Esophagus muscularis mucosa (tissue), 4 donors: ENCODE results near the gene GLP2R. TPM values are rescaled to one million over a fixed set of nuclear protein-coding genes. Genes with fewer than 3 reads are reported as not detected.
A peak's percentile ranks its signal among the peaks of the same experiment; 100 is the strongest.

ENCODE experiments used
- DNase-seq: peaks from one replicate; pipeline ENCODE4 v3.0.0-alpha.2; 2017; ENCODE audit errors: extremely low spot score
- H3K27ac ChIP-seq, 4 donors: fragments of 200-600 bp; sonication (generic); replicated peaks in 1 of 4; 1 replicate in 3 of 4; 2 replicates in 1 of 4; pipeline ENCODE4 v1.5.1; 2016 to 2019; ENCODE audit warnings: mild to moderate bottlenecking in 1 of 4
- H3K27me3 ChIP-seq, 4 donors: fragments of 200-600 bp; sonication (generic); one replicate each; pipeline versions ENCODE4 v1.5.1 to v1.6.0; 2016 to 2019
- H3K36me3 ChIP-seq, 4 donors: fragments of 200-600 bp; sonication (generic); one replicate each; pipeline ENCODE4 v1.5.1; 2016 to 2019
- H3K4me1 ChIP-seq, 4 donors: fragments of 200-600 bp; sonication (generic); one replicate each; pipeline ENCODE4 v1.5.1; 2016 to 2019
- H3K4me3 ChIP-seq, 4 donors: fragments of 200-600 bp; sonication (generic); 1 replicate in 2 of 4; 2 replicates in 2 of 4; pipeline ENCODE4 v1.5.1; 2016 to 2019; ENCODE audit warnings: mild to moderate bottlenecking in 4 of 4, moderate library complexity in 1 of 4
- H3K9me3 ChIP-seq, 4 donors: fragments of 200-600 bp; sonication (generic); 1 replicate in 3 of 4; 2 replicates in 1 of 4; pipeline ENCODE4 v1.5.1; 2016 to 2019
- CTCF ChIP-seq, 3 experiments: fragments of 200-600 bp in 2 of 3; fragments of 450-650 bp in 1 of 3; sonication (generic) in 2 of 3; IDR thresholded peaks; one replicate each; pipeline ENCODE4 v1.5.1; 2017 to 2019; ENCODE audit warnings: antibody characterized with exemption in 3 of 3, mild to moderate bottlenecking in 2 of 3, moderate library complexity in 1 of 3
- EP300 ChIP-seq: sonication (generic); formaldehyde crosslinking; IDR thresholded peaks from one replicate; pipeline ENCODE4 v1.6.1; 2017; ENCODE audit warnings: antibody characterized with exemption
- POLR2A ChIP-seq: fragments of 450-650 bp; IDR thresholded peaks from one replicate; pipeline ENCODE4 v1.6.1; 2017; ENCODE audit warnings: antibody characterized with exemption, moderate library complexity, mild to moderate bottlenecking, low read depth
- POLR2AphosphoS5 ChIP-seq, 2 donors: sonication (generic); formaldehyde crosslinking; IDR thresholded peaks; one replicate each; pipeline ENCODE4 v1.6.1; 2017; ENCODE audit warnings: antibody characterized with exemption in 2 of 2
- WGBS: methylation state at CpG from one replicate; pipeline ENCODE4 v1.1.5; 2018; 5-methylcytosine and 5-hydroxymethylcytosine counted together
- intact Hi-C: fragments of 100-400 bp; cut with DNase I; formaldehyde crosslinking; loops from one replicate; pipeline ENCODE4 v1.15.1; 2023
- total RNA-seq, 4 donors: library from RNA; depleted of rRNA; stranded (reverse); fragments of >200 nt; gene quantifications; one replicate each; pipeline versions ENCODE4 v1.1.0 to v1.2.1, GENCODE V29; 2016

GLP2R gene
- total RNA-seq, 4 donors from 2014 or later: 9.1 to 16.6 (median 14.6) TPM

GRCh38 chr17:9842057-9842758 is 16.5 kb downstream of the GLP2R start:
- no peak for DNase-seq
- Histone ChIP-seq H3K4me1 (peaks cover 41 to 76% (median 70%) of the 10 kb centered on the region in 4 donors), H3K9me3 (no peaks in the 10 kb centered on the region), H3K27me3 (no peaks in the 10 kb centered on the region), H3K27ac (peak overlapping the region; percentile 80 to 90 (median 89)), H3K36me3 (no peaks in the 10 kb centered on the region), H3K4me3 (peak overlapping the region in 3 of 4 donors; percentile 20 to 32 (median 23))
- TF ChIP-seq CTCF (IDR thresholded peaks at IDR 0.05): no peak
- TF ChIP-seq POLR2AphosphoS5 (IDR thresholded peaks at IDR 0.05): peak; percentile 64 to 75
- 28% methylated on average over 14 of the region's 14 CpGs for WGBS
- intact Hi-C loops: no loop called here

GRCh38 chr17:9843152-9844010 is 17.7 kb downstream of the GLP2R start:
- Histone ChIP-seq H3K36me3 (no peaks in the 10 kb centered on the region), H3K4me1 (peaks cover 30 to 64% (median 59%) of the 10 kb centered on the region in 4 donors), H3K27me3 (no peaks in the 10 kb centered on the region), H3K9me3 (no peaks in the 10 kb centered on the region), H3K27ac (peak overlapping the region; percentile 80 to 90 (median 89)), H3K4me3 (no peak overlapping the region)
- 78% methylated on average over 14 of the region's 14 CpGs for WGBS
- no peak for DNase-seq
- intact Hi-C loops: no loop called here
- TF ChIP-seq POLR2A (no peak), POLR2AphosphoS5 (IDR thresholded peaks at IDR 0.05) (peak in 1 of 2 donors; percentile 34), EP300 (no peak)

- Histone ChIP-seq H3K4me3 (no peak overlapping the region), H3K36me3 (no peaks in the 10 kb centered on the region), H3K9me3 (no peaks in the 10 kb centered on the region), H3K4me1 (peaks cover 26 to 57% (median 51%) of the 10 kb centered on the region in 4 donors), H3K27ac (peak overlapping the region in 1 of 4 donors; percentile 88), H3K27me3 (no peaks in the 10 kb centered on the region)
- intact Hi-C loops: no loop called here
- 77% methylated on average over 8 of the region's 8 CpGs for WGBS
- no peak for TF ChIP-seq POLR2A
- TF ChIP-seq POLR2AphosphoS5 (IDR thresholded peaks at IDR 0.05): no peak
- TF ChIP-seq CTCF (IDR thresholded peaks at IDR 0.05): no peak
- TF ChIP-seq EP300: no peak
- DNase-seq: no peak
Measured at GRCh38 chr17:9844153-9844552, 18.4 kb downstream of the GLP2R start.

- no peaks in the 10 kb centered on the region for H3K9me3 ChIP-seq
- H3K36me3 ChIP-seq: no peaks in the 10 kb centered on the region
- no peak for DNase-seq
- no peak for TF ChIP-seq EP300
- TF ChIP-seq POLR2AphosphoS5 (IDR thresholded peaks at IDR 0.05): no peak
- no peak for TF ChIP-seq POLR2A
- no peak for TF ChIP-seq CTCF (IDR thresholded peaks at IDR 0.05)
- no peak overlapping the region for H3K4me3 ChIP-seq
- H3K4me1 ChIP-seq: peaks cover 26 to 45% (median 40%) of the 10 kb centered on the region in 4 donors
- no peaks in the 10 kb centered on the region for H3K27me3 ChIP-seq
- intact Hi-C loops: no loop called here
- WGBS: 81% methylated on average over 4 of the region's 4 CpGs
- no peak overlapping the region for H3K27ac ChIP-seq
Measured at GRCh38 chr17:9845306-9845705, 19.6 kb downstream of the GLP2R start.

- 98% methylated on average over 5 of the region's 5 CpGs for WGBS
- TF ChIP-seq POLR2AphosphoS5 (IDR thresholded peaks at IDR 0.05) (no peak), EP300 (no peak), POLR2A (no peak), CTCF (IDR thresholded peaks at IDR 0.05) (no peak)
- Histone ChIP-seq H3K9me3 (no peaks in the 10 kb centered on the region), H3K4me3 (no peak overlapping the region), H3K36me3 (no peaks in the 10 kb centered on the region), H3K4me1 (no peaks in the 10 kb centered on the region), H3K27me3 (no peaks in the 10 kb centered on the region), H3K27ac (no peak overlapping the region)
- no peak for DNase-seq
- intact Hi-C loops: no loop called here
Measured at GRCh38 chr17:9850151-9850550, 24.4 kb downstream of the GLP2R start.
